HG03469 (cell line): ENCODE results near the gene ZNF497.

Experiments used
- ATAC-seq: cut with Tn5 transposase; IDR thresholded peaks from one replicate; pipeline ENCODE4 v1.9.1; 2021; ENCODE audit warnings: mild to moderate bottlenecking, moderate library complexity, moderate number of reproducible peaks; ENCODE audit not compliant: unreplicated experiment

ZNF497 gene

DNA sequence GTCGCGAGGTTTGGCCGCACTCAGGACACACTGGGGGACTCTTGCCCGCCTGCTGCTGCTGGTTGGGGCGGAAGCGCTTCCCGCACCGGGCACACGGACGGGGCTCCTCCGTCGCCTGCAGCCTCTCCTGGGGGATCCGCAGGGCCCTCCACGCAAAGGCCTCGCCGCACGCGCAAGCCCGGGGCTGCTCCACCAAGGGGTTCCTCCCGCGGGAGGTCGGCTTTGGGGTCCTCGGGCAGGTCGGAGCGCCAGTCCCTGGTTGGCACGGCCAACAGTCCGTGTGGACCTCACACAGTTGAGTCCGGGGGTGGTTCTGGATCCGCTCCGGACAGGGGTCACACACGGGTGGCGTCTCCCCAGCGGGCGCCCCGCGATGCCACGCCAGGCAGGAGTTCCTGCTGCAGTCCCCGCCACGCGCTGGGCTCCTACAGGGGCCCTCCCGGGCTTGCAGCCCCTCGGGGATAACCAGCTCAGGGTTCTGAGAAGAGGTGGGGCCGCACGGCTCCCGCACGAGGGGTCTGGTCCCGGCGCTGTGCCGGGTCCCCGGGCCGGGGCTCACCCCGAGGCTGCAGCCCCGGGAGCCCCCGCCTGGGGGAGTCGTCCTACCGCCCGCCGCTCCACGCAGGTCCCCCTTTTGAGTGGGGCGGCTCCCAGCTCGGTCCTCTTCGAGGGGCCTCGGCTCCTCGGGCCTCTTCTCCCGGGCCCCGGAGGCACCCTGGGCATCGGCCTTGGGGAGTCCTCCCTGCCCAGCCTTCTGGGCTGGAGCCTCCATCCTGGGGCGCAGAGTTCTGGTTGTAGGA is 6.2 kb upstream of the ZNF497 start:
- no peak for ATAC-seq

- ATAC-seq = no peak
Measured at GRCh38 chr19:58367698-58368454, 5.3 kb upstream of the ZNF497 start.

DNA sequence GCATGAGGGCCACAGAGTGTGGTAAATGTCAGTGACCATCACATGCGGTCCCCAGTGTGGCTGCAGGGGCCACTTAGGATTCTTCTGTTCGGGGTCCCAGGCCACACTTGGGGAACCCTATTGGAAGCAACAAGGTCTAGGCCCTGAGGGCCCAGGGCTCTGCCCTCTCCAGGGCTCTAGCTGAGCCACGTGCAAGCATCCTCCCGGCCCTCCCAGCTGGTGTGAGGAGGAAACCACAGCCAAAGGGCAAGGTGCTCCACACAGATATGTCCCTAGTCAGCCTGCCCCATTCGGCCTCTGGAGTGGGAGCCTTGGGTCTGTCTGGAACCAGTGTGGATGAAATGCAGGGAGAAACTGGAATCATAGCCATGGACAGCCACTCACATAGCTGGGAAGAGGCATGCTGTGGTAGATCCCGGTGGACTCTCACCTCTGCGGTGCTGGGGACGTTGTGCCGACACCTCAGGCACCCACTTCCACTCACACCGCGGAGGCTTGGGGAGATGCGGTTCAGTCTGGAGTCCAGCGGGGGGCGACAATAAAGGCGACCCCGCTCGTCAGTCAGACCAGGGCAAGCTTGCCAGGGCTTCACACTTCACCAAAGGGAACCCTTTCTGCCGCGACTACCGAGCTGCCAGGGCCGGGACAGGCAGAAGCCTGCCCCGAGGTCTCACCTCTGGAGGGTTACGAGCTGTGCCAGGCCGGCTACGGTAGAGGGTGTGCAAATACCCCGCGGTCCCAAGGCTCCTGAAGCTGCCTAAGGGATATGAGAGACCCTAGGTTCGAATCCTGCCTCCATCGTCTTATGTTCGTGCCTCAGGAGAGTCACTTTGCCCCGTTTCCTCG is 4.3 kb upstream of the ZNF497 start:
- ATAC-seq = no peak

DNA sequence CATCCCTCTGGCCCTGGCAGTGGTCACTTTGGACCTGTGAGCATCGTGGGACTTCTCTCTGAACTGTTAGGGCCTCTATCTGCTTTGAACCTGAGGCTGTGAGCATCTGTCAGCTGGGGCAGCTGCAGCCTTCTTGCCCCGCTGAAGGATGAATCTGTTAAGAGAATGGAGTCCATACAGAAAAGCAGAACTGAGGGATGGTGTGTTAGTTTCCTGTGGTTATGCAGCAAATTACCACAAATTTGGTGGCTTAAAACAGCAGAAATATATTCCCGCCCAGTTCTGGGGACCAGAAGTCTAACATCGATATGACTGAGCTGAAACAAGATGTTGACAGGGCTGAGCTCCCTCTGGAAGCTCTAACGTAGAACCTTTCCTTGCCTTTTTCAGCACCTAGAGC is 1.6 kb upstream of the ZNF497 start:
- no peak for ATAC-seq

GRCh38 chr19:58361900-58362271 is 665 bp downstream of the ZNF497 start:
- ATAC-seq = no peak

DNA sequence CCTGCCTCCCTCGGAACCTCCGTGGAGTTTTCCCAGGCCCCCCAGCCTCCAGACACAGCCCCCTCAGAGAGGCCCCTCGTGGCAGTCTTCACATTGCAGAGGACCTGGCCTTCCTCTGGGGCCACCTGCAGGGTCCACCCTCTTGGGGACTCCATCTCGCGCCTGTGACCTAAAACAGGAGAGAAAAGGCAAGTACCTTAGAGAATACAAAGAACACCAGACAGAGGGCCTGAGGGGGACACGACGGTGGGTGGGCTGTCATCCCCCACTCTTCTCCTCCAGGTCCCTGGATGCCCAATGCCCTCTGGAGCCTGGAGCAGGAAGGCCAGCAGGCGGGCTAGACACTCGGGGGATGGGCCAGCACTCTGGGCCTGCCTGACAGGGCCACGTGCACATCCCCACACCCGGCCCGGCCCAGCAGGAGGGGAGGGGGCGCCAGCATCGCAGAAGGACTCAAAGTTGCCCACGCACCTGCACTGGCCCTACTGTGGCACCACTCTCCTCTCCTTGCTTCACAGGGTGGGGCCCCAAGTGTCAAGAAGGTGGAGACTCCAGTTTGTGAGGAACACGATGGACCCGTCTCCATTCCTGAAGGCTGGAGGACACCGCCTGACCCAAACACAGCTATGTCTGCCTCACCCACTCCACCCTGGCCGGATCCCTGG is 4.9 kb downstream of the ZNF497 start:
- no peak for ATAC-seq

DNA sequence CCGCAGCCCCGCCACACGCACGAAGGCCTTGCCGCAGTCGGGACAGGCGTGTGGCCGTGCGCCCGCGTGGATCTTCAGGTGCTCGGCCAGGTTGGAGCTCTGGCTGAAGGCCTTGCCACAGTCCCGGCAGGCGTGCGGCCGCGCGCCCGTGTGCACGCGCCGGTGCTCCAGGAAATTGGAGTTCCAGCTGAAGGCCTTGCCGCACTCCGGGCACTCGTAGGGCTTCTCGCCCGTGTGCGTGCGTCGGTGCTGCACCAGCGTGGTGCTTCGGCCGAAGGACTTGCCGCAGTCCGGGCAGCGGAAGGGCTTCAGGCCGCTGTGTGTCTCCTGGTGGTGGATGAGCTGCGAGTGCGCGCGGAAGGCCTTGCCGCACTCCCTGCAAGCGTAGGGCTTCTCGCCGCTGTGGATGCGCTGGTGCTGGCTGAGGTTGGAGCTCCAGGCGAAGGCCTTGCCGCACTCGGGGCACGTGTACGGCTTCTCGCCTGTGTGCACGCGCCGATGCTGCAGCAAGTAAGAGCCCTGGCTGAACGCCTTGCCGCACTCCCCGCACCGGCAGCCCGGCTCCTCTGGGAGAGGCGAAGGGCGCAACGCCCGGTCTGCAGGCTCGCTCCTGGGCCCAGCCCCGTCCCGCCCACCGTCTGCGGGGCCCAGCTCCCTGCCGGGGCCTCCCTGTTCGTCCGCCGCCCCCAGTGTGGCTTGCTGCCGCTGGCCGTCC is 5.6 kb downstream of the ZNF497 start:
- ATAC-seq = no peak

DNA sequence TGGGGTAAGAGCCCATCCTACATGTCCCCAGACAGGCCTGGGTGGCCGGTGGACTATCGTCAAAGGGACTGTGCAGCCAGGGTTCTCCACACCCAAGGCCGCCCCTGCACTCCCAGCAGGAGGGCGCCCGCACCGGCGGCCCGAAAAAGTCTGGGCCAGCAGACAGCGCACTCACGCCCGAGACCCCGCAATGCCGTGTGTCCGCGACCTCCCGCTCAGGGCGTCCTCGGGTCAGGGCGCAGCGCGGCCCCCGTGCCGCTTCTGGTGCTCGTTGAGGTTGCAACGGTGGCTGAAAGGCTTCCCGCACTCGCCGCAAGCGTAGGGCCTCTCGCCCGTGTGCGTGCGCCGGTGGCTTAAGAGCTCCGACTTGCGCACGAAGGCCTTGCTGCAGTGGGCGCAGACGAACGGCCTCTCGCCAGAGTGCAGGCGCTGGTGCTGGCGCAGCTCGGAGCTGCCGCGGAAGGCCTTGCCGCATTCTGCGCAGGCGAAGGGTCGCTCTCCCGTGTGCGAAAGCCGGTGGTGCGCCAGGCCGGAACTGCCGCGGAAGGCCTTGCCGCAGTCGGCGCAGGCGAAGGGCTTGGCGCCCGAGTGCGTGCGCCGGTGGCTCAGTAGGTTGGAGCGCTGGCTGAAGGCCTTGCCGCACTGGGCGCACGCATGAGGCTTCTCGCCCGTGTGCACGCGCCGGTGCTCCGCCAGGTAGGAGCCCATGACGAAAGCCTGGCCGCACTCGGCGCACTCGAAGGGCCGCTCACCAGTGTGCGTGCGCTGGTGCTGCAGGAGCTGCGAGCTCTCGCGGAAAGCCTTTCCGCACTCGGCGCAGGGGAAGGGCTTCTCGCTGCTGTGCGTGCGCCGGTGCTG is 6.4 kb downstream of the ZNF497 start:
- ATAC-seq = no peak

GRCh38 chr19:58355215-58355796 is 7.2 kb downstream of the ZNF497 start:
- ATAC-seq = no peak

DNA sequence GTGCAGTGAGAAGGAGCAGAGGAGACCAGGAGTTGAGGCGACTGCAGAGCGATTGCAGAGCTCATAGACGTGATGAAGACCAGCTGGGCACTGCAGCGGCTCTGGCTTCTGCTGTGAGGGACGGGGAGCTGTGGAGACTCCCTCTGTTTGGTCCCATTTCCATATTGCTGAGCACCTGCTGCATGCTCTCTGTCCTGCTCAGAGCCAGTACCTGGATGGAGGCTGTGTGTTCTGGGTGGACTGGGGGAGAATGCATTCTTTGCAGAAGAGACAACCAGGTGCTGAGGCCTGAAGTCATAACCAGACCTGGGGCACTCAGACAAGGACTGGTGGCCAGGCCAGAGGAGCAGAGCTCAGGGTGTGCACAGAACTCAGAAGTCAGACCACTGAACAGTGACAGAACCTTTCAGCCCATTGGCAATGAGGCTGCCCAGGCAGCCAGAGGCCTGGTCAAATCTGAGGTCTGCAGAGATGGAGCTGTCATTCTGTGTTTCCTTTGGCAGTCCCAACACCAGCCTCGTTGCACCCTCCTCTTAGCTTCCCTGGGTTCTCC is 8.0 kb downstream of the ZNF497 start:
- no peak for ATAC-seq

- no peak for ATAC-seq
Measured at GRCh38 chr19:58353717-58354477, 8.7 kb downstream of the ZNF497 start.

GRCh38 chr19:58352760-58353671 is 9.5 kb downstream of the ZNF497 start, which contains the start of gene A1BG:
TSS of gene A1BG (minus strand) at chr19:58353492. CDS start at chr19:58353437, 55 bp downstream.
- ATAC-seq = no peak

DNA sequence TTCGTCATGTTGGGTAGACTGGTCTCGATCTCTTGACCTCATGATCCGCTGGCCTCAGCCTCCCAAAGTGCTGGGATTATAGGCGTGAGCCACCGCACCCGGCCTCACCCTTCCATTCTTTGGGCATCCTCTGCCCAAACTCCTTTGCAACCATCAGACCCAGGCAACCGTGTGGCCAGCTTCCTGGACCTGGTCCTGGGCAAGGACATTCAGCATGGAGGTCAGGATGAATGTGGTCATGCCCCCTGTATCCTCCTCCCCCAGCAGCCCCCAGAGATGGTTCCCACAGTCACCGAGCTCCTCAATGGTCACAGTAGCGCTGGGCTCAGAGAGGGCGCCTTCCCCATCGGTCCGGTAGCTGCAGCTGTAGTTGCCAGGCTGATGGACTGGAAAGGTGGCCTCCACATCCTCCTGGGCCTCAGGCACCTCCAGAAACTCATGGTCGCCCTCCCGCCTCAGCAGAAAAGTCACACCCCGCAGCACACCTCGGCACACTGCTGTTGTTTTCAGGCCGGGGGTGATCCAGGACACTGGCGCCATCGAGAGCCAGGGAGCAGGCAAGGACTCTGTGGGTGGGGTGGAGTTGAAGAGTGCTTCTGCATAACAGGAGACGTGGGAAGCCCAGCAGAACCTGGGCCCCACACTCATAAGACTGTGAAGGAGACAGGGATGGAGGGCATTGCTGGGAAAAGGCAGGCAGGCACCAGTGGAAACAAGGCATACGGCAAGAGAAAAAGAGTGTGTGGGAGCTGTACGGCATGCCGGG is 10.4 kb downstream of the ZNF497 start:
- ATAC-seq = no peak

DNA sequence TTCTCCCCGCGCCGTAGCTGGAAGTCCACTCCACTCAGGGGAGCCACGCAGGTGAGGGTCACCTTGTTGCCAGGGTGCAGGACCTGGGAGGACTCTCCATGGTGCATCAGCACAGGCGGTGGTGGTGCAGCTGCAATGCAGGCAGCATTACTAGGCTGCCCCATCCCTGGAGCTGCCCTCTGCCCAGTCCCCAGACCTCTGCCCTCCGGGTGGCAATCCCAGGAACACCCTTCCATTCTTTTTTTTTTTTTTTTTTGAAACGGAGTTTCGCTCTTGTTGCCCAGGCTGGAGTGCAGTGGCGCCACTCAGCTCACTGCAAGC is 11.0 kb downstream of the ZNF497 start:
- no peak for ATAC-seq

- no peak for ATAC-seq
Measured at GRCh38 chr19:58350871-58351557, 11.5 kb downstream of the ZNF497 start.
